Esophagus (tissue), 2 donors: ENCODE data around the gene SMAD9. TPM values are rescaled to one million over a fixed set of nuclear protein-coding genes. Genes with fewer than 3 reads are reported as not detected.
"Not testable (repeated sequence)": the region's sequence is repeated elsewhere in the genome, so short reads cannot be mapped to it uniquely, and the experiment has no call there.

Experiments
- H3K27ac ChIP-seq, 2 donors: one replicate each; pipeline ENCODE4 v1.5.1; 2013; ENCODE audit warnings: low read depth in 2 of 2, mild to moderate bottlenecking in 2 of 2, inconsistent platforms in 1 of 2, low read length in 1 of 2, moderate library complexity in 1 of 2
- H3K27me3 ChIP-seq, 2 donors: one replicate each; pipeline ENCODE4 v1.6.1; 2013; ENCODE audit warnings: low read length in 2 of 2, control low read depth in 1 of 2, mild to moderate bottlenecking in 1 of 2; ENCODE audit not compliant: insufficient read depth in 2 of 2, control insufficient read depth in 1 of 2
- H3K36me3 ChIP-seq, 2 donors: one replicate each; pipeline ENCODE4 v1.6.1; 2013; ENCODE audit warnings: low read length in 1 of 2; ENCODE audit not compliant: control insufficient read depth in 2 of 2, insufficient read depth in 2 of 2
- H3K4me1 ChIP-seq, 2 donors: one replicate each; pipeline ENCODE4 v1.6.1; 2013; ENCODE audit warnings: low read length in 1 of 2; ENCODE audit not compliant: control insufficient read depth in 2 of 2, insufficient read depth in 2 of 2
- H3K4me3 ChIP-seq, 2 donors: one replicate each; pipeline ENCODE4 v1.5.1; 2013; ENCODE audit warnings: low read length in 2 of 2, mild to moderate bottlenecking in 2 of 2, low read depth in 1 of 2, moderate library complexity in 1 of 2
- H3K9me3 ChIP-seq, 2 donors: one replicate each; pipeline ENCODE4 v1.6.1; 2013; ENCODE audit warnings: mild to moderate bottlenecking in 2 of 2, low read depth in 1 of 2, low read length in 1 of 2, moderate library complexity in 1 of 2; ENCODE audit not compliant: control insufficient read depth in 2 of 2, insufficient read depth in 1 of 2
- WGBS, 2 donors: extraction: QIAGEN DNeasy Blood & Tissue Kit; methylation state at CpG; one replicate each; pipeline ENCODE4 v1.1.7; 2013; 5-methylcytosine and 5-hydroxymethylcytosine counted together
- polyA plus RNA-seq, 2 donors: library from polyadenylated mRNA; stranded (reverse); fragments of 200-250 nt; gene quantifications; one replicate each; pipeline ENCODE4 v1.2.3, GENCODE V29; 2013
- donor health status: healthy with polysubstance abuse.
- donor health status: Bipolar disorder and iron deficiency.

The SMAD9 gene
- polyA plus RNA-seq, 2 donors, result 0.51 to 1.2 TPM

GRCh38 chr13:36887758-36888521 lies 32.1 kb downstream of the SMAD9 start:
- Histone ChIP-seq H3K27ac (no peak overlapping the region), H3K9me3 (no peaks in the 10 kb centered on the region), H3K4me3 (no peak overlapping the region), H3K27me3 (no peaks in the 10 kb centered on the region), H3K36me3 (no peaks in the 10 kb centered on the region), H3K4me1 (no peaks in the 10 kb centered on the region)
- WGBS, 2 donors, result 59 to 61% methylated on average over 9 of the region's 9 CpGs

GRCh38 chr13:36885901-36886300 lies 34.1 kb downstream of the SMAD9 start:
- Histone ChIP-seq H3K27me3 (no peaks in the 10 kb centered on the region), H3K4me1 (no peaks in the 10 kb centered on the region), H3K9me3 (no peaks in the 10 kb centered on the region), H3K27ac (no peak overlapping the region), H3K4me3 (no peak overlapping the region), H3K36me3 (no peaks in the 10 kb centered on the region)
- 86 to 93% methylated on average over 6 of the region's 6 CpGs for WGBS, 2 donors

- Histone ChIP-seq H3K36me3 (no peaks in the 10 kb centered on the region), H3K27me3 (no peaks in the 10 kb centered on the region), H3K27ac (no peak overlapping the region), H3K4me3 (no peak overlapping the region), H3K9me3 (no peaks in the 10 kb centered on the region), H3K4me1 (no peaks in the 10 kb centered on the region)
- 86 to 88% methylated on average over 6 of the region's 6 CpGs for WGBS, 2 donors
These were observed 35.8 kb downstream of the SMAD9 start for GRCh38 chr13:36884235-36884634.

GRCh38 chr13:36883824-36884223 lies 36.2 kb downstream of the SMAD9 start:
- H3K4me1 ChIP-seq, result no peaks in the 10 kb centered on the region
- H3K27me3 ChIP-seq, result no peaks in the 10 kb centered on the region
- H3K36me3 ChIP-seq, result no peaks in the 10 kb centered on the region
- no peaks in the 10 kb centered on the region for H3K9me3 ChIP-seq
- H3K4me3 ChIP-seq, result no peak overlapping the region
- 85 to 86% methylated on average over 6 of the region's 6 CpGs for WGBS, 2 donors
- no peak overlapping the region for H3K27ac ChIP-seq

- not testable (repeated sequence) for H3K4me1 ChIP-seq, H3K27ac ChIP-seq, H3K9me3 ChIP-seq, H3K36me3 ChIP-seq, H3K4me3 ChIP-seq, H3K27me3 ChIP-seq
- 67 to 80% methylated on average over 5 of the region's 5 CpGs for WGBS, 2 donors
These were observed 36.6 kb downstream of the SMAD9 start for GRCh38 chr13:36883392-36883791.

GRCh38 chr13:36882829-36883390 lies 37.1 kb downstream of the SMAD9 start:
- Histone ChIP-seq H3K27me3 (no peaks in the 10 kb centered on the region), H3K9me3 (no peaks in the 10 kb centered on the region), H3K27ac (no peak overlapping the region), H3K4me3 (no peak overlapping the region), H3K4me1 (no peaks in the 10 kb centered on the region), H3K36me3 (no peaks in the 10 kb centered on the region)
- WGBS, 2 donors, result 79 to 85% methylated on average over 6 of the region's 6 CpGs

- Histone ChIP-seq H3K4me3 (no peak overlapping the region), H3K36me3 (no peaks in the 10 kb centered on the region), H3K4me1 (no peaks in the 10 kb centered on the region), H3K27me3 (no peaks in the 10 kb centered on the region), H3K9me3 (no peaks in the 10 kb centered on the region), H3K27ac (no peak overlapping the region)
- WGBS, 2 donors, result 36 to 49% methylated on average over 2 of the region's 2 CpGs
These were observed 39.1 kb downstream of the SMAD9 start for GRCh38 chr13:36880961-36881360.

GRCh38 chr13:36879218-36879938 lies 40.7 kb downstream of the SMAD9 start:
- no peak overlapping the region for H3K27ac ChIP-seq
- no peaks in the 10 kb centered on the region for H3K4me1 ChIP-seq
- no peaks in the 10 kb centered on the region for H3K27me3 ChIP-seq
- no peaks in the 10 kb centered on the region for H3K9me3 ChIP-seq
- 91 to 92% methylated on average over 34 of the region's 34 CpGs for WGBS, 2 donors
- no peak overlapping the region for H3K4me3 ChIP-seq
- H3K36me3 ChIP-seq, result no peaks in the 10 kb centered on the region

GRCh38 chr13:36875961-36876360 lies 44.1 kb downstream of the SMAD9 start:
- Histone ChIP-seq H3K27ac (no peak overlapping the region), H3K36me3 (no peaks in the 10 kb centered on the region), H3K9me3 (no peaks in the 10 kb centered on the region), H3K4me1 (no peaks in the 10 kb centered on the region), H3K27me3 (no peaks in the 10 kb centered on the region), H3K4me3 (no peak overlapping the region)
- WGBS, 2 donors, result 75 to 79% methylated on average over 4 of the region's 4 CpGs
